ENCODE results near the gene DCLK3. TPM values are rescaled to one million over a fixed set of nuclear protein-coding genes. Genes with fewer than 3 reads are reported as not detected.

Gene DCLK3
- total RNA-seq, 1 experiment from 2014 or later: 1.4 TPM

DNA sequence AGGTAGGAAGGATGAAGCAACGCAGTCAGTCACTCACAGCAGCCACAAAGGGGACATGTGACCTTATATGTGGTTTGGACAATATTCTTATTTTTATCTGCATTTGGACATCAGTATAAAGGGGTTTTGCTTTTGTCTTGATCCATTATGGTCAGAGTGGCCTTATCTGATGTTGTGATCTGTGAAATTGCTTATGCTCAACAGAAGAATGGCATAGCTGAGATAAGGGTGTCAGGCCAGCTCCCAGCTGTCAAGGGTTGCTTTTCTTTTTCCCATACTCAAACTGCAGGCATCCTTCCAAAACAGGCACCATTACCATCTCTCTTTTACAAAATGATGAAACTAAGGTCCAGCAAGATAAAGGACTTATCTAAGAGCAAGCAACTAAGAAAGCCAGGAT, 28.1 kb downstream of the DCLK3 start:
- no peaks in the 10 kb centered on the region for H3K4me1 Mint-ChIP-seq
- H3K23ac ChIP-seq (ENCODE audit: insufficient read length, low read depth, low read length): no peak overlapping the region
- H3K23me2 ChIP-seq (ENCODE audit: insufficient read length, low read depth, low read length, poor library complexity, severe bottlenecking): no peaks in the 10 kb centered on the region
- H4K5ac ChIP-seq (ENCODE audit: insufficient read length, low read depth, low read length): no peak overlapping the region
- no peak overlapping the region for H3K18ac ChIP-seq (ENCODE audit: insufficient read length, low read depth, low read length)
- TF ChIP-seq, protein P1, sequence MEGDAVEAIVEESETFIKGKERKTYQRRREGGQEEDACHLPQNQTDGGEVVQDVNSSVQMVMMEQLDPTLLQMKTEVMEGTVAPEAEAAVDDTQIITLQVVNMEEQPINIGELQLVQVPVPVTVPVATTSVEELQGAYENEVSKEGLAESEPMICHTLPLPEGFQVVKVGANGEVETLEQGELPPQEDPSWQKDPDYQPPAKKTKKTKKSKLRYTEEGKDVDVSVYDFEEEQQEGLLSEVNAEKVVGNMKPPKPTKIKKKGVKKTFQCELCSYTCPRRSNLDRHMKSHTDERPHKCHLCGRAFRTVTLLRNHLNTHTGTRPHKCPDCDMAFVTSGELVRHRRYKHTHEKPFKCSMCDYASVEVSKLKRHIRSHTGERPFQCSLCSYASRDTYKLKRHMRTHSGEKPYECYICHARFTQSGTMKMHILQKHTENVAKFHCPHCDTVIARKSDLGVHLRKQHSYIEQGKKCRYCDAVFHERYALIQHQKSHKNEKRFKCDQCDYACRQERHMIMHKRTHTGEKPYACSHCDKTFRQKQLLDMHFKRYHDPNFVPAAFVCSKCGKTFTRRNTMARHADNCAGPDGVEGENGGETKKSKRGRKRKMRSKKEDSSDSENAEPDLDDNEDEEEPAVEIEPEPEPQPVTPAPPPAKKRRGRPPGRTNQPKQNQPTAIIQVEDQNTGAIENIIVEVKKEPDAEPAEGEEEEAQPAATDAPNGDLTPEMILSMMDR (conservative IDR thresholded peaks at IDR 0.05): no peak
- H4K91ac ChIP-seq (ENCODE audit: insufficient read length, low read depth, low read length): no peak overlapping the region
- no peak overlapping the region for H3T11ph ChIP-seq (ENCODE audit: low read length)
- H3K9me3 ChIP-seq (ENCODE audit: control insufficient read depth, low read depth, low read length): no peaks in the 10 kb centered on the region
- no peak overlapping the region for H2BK120ac ChIP-seq (ENCODE audit: low read depth, low read length, poor library complexity, severe bottlenecking)
- 0 out of 7 replicates have a peak, but pooled peaks cover 0 to 3% (median 0%) of the 10 kb centered on the region in 3 experiments for H3K36me3 Mint-ChIP-seq (ENCODE audit: insufficient read depth in 1 of 3, low read depth in 3 of 3)
- H3K4ac ChIP-seq (ENCODE audit: low read depth, low read length): no peak overlapping the region
- H3K27me3 ChIP-seq (ENCODE audit: insufficient read depth, low read length): no peaks in the 10 kb centered on the region
- no peak overlapping the region for H2AK5ac ChIP-seq (ENCODE audit: insufficient read length, low read length)
- no peak overlapping the region for H3K56ac ChIP-seq (ENCODE audit: insufficient read length, low read depth, low read length)
- no peak overlapping the region for H3K14ac ChIP-seq (ENCODE audit: insufficient read depth, low read length)
- peaks cover 4% of the 10 kb centered on the region for H3K27me3 Mint-ChIP-seq (ENCODE audit: low read depth)
- H3K4me1 ChIP-seq (ENCODE audit: insufficient read depth, low read length): no peaks in the 10 kb centered on the region
- no peak overlapping the region for H3K27ac ChIP-seq (ENCODE audit: insufficient read length, low read depth, low read length)
- H2BK15ac ChIP-seq (ENCODE audit: low read depth, low read length): no peak overlapping the region
- no peaks in the 10 kb centered on the region for H3K79me2 ChIP-seq (ENCODE audit: insufficient read depth, low read length)
- H4K20me1 ChIP-seq (ENCODE audit: control insufficient read depth, insufficient read depth, insufficient read length): no peaks in the 10 kb centered on the region
- no peak overlapping the region for H3K27ac Mint-ChIP-seq
- H3K79me1 ChIP-seq (ENCODE audit: insufficient read depth, low read depth, low read length, poor library complexity, severe bottlenecking): no peaks in the 10 kb centered on the region
- H2BK12ac ChIP-seq (ENCODE audit: insufficient read length, low read depth, low read length): no peak overlapping the region
- WGBS (ENCODE audit: extremely low coverage, insufficient read length, low lambda C conversion rate): no CpG with 5 or more reads among the region's 1 CpG
- H3K4me3 Mint-ChIP-seq: no peak overlapping the region
- no peak for DNase-seq
- no peak overlapping the region for H2AFZ ChIP-seq (ENCODE audit: low read length)
- no peak overlapping the region for H2BK20ac ChIP-seq (ENCODE audit: low read depth, low read length, poor library complexity, severe bottlenecking)
- no peak overlapping the region for H3K4me2 ChIP-seq (ENCODE audit: insufficient read depth, insufficient read length, low read length)
- H2BK5ac ChIP-seq (ENCODE audit: insufficient read length, low read length): no peak overlapping the region
- no peak overlapping the region for H3K9ac ChIP-seq (ENCODE audit: extremely low read depth, insufficient read length, low read length)
- H3K9me3 Mint-ChIP-seq: no peaks in the 10 kb centered on the region
- H4K8ac ChIP-seq (replicated peaks; ENCODE audit: insufficient read length, low read depth, low read length): no peak overlapping the region

Measured in H9 (cell line).